ENCODE data around the gene SCMH1.

- peak in 1 of 2 experiments; percentile 18; a peak in 1 of 5 replicates for TF ChIP-seq JUN (IDR thresholded peaks at IDR 0.05)
- TF ChIP-seq ZC3H11A (IDR thresholded peaks at IDR 0.05) = no peak
- TF ChIP-seq, protein P1, sequence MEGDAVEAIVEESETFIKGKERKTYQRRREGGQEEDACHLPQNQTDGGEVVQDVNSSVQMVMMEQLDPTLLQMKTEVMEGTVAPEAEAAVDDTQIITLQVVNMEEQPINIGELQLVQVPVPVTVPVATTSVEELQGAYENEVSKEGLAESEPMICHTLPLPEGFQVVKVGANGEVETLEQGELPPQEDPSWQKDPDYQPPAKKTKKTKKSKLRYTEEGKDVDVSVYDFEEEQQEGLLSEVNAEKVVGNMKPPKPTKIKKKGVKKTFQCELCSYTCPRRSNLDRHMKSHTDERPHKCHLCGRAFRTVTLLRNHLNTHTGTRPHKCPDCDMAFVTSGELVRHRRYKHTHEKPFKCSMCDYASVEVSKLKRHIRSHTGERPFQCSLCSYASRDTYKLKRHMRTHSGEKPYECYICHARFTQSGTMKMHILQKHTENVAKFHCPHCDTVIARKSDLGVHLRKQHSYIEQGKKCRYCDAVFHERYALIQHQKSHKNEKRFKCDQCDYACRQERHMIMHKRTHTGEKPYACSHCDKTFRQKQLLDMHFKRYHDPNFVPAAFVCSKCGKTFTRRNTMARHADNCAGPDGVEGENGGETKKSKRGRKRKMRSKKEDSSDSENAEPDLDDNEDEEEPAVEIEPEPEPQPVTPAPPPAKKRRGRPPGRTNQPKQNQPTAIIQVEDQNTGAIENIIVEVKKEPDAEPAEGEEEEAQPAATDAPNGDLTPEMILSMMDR (IDR thresholded peaks at IDR 0.05) = no peak
- TF ChIP-seq POLR2A (IDR thresholded peaks at IDR 0.05; ENCODE audit: low read length) = no peak
- TF ChIP-seq RAD21 (conservative IDR thresholded peaks at IDR 0.05 in 1 of 2, IDR thresholded peaks at IDR 0.05 in 1 of 2) = no peak
- no peak for TF ChIP-seq HOXA7 (CRISPR knock-in tag; IDR thresholded peaks at IDR 0.05)
- TF ChIP-seq MAZ (IDR thresholded peaks at IDR 0.05; ENCODE audit: borderline replicate concordance, low read depth, low read length) = no peak
- no peak for TF ChIP-seq CHD2 (IDR thresholded peaks at IDR 0.05; ENCODE audit: low read length, partially characterized antibody)
Observed at GRCh38 chr1:41242342-41243078, 404 bp upstream of the SCMH1 start.
